CD4-positive, CD25-positive, alpha-beta regulatory T cell (primary cell): Measurements from ENCODE around the gene STK26. TPM values are rescaled to one million over a fixed set of nuclear protein-coding genes. Genes with fewer than 3 reads are reported as not detected.

Source experiments
- ATAC-seq, 2 donors: fragments of 150-1000 bp; cut with Tn5 transposase; one replicate each; pipeline ENCODE4 v1.10.0; 2021; ENCODE audit warnings: low read depth in 2 of 2, moderate number of reproducible peaks in 2 of 2, moderate library complexity in 1 of 2
- DNase-seq, 3 donors: peaks; one replicate each; pipeline versions ENCODE4 v3.0.0 to v3.0.0-alpha.2; 2012 to 2022; ENCODE audit warnings: mixed read lengths in 1 of 3
- H3K27ac ChIP-seq: one replicate; pipeline ENCODE4 v1.7.0; 2013; ENCODE audit warnings: mild to moderate bottlenecking, low read length; ENCODE audit not compliant: insufficient read depth, poor library complexity, severe bottlenecking
- H3K27me3 ChIP-seq: one replicate; pipeline ENCODE4 v1.7.0; 2013; ENCODE audit warnings: low read length; ENCODE audit not compliant: control insufficient read depth, insufficient read depth
- H3K36me3 ChIP-seq: one replicate; pipeline ENCODE4 v1.7.0; 2013; ENCODE audit warnings: mild to moderate bottlenecking, low read length, moderate library complexity; ENCODE audit not compliant: control insufficient read depth, insufficient read depth
- H3K4me1 ChIP-seq: 2 replicates; pipeline ENCODE4 v1.7.0; 2013; ENCODE audit warnings: mild to moderate bottlenecking, low read length; ENCODE audit not compliant: insufficient read depth, control insufficient read depth, poor library complexity, severe bottlenecking
- H3K4me3 ChIP-seq: one replicate; pipeline ENCODE4 v1.7.0; 2013; ENCODE audit warnings: low read depth, mild to moderate bottlenecking, low read length, moderate library complexity
- H3K9me3 ChIP-seq, 2 experiments: 1 replicate in 1 of 2; 2 replicates in 1 of 2; pipeline ENCODE4 v1.7.0; 2013; ENCODE audit warnings: low read length in 2 of 2, mild to moderate bottlenecking in 1 of 2, moderate library complexity in 1 of 2; ENCODE audit not compliant: control insufficient read depth in 2 of 2
- H3K27ac Mint-ChIP-seq, 3 donors: one replicate each; pipeline ENCODE4 v1.8.0; 2020 to 2022; ENCODE audit warnings: mild to moderate bottlenecking in 3 of 3, mixed read lengths in 3 of 3, moderate library complexity in 2 of 3
- H3K27me3 Mint-ChIP-seq: one replicate; pipeline ENCODE4 v1.8.0; 2022; ENCODE audit warnings: mild to moderate bottlenecking, mixed read lengths
- H3K36me3 Mint-ChIP-seq: one replicate; pipeline ENCODE4 v1.8.0; 2020; ENCODE audit warnings: mixed read lengths
- H3K4me1 Mint-ChIP-seq, 4 donors: one replicate each; pipeline ENCODE4 v1.8.0; 2020 to 2022; ENCODE audit warnings: mixed read lengths in 4 of 4, mild to moderate bottlenecking in 1 of 4
- H3K4me3 Mint-ChIP-seq, 4 donors: one replicate each; pipeline ENCODE4 v1.8.0; 2020 to 2022; ENCODE audit warnings: mild to moderate bottlenecking in 4 of 4, mixed read lengths in 4 of 4, moderate library complexity in 3 of 4
- H3K9me3 Mint-ChIP-seq, 7 donors: one replicate each; pipeline ENCODE4 v1.8.0; 2020 to 2022; ENCODE audit warnings: mixed read lengths in 7 of 7, mild to moderate bottlenecking in 3 of 7, moderate library complexity in 2 of 7
- polyA plus RNA-seq, 4 donors: library from polyadenylated mRNA; unstranded; fragments of 300-500 nt; fragmentation: Illumina TruSeq; gene quantifications; one replicate each; pipeline ENCODE4 v1.2.3, GENCODE V29; 2021
- total RNA-seq: library from RNA; stranded (reverse); gene quantifications from one replicate; pipeline ENCODE4 v1.2.3, GENCODE V29; 2022

STK26 gene
- total RNA-seq (18.4 TPM), polyA plus RNA-seq (10 to 100 TPM; 19.1 to 29.6 (median 23.6) TPM)

GRCh38 chrX:132022967-132023895 lies at the start of gene STK26:
Gene STK26, plus strand, starts transcription at chrX:132023302. Its CDS starts 316 bp downstream, at chrX:132023618.
- H3K9me3 Mint-ChIP-seq: no peaks in the 10 kb centered on the region
- Histone ChIP-seq H3K9me3 (no peaks in the 10 kb centered on the region), H3K4me3 (peak within 1 kb of the TSS; percentile 81), H3K27me3 (no peaks in the 10 kb centered on the region), H3K27ac (peak within 1 kb of the TSS; percentile 69), H3K36me3 (no peaks in the 10 kb centered on the region), H3K4me1 (peaks cover 9% of the 10 kb centered on the region)
- H3K36me3 Mint-ChIP-seq: peaks cover 3% of the 10 kb centered on the region
- H3K27me3 Mint-ChIP-seq: no peaks in the 10 kb centered on the region
- ATAC-seq: peak; percentile 87
- peak; percentile 63 to 86 (median 71) for DNase-seq
- H3K27ac Mint-ChIP-seq: peak within 1 kb of the TSS; percentile 91 to 94 (median 91)
- peaks cover 4 to 25% (median 11%) of the 10 kb centered on the region in 4 donors for H3K4me1 Mint-ChIP-seq
- H3K4me3 Mint-ChIP-seq: peak within 1 kb of the TSS; percentile 93 to 97 (median 95)

- Mint-ChIP-seq H3K36me3 (no peaks in the 10 kb centered on the region), H3K4me1 (peaks cover 0 to 2% (median 0%) of the 10 kb centered on the region in 4 donors), H3K27me3 (no peaks in the 10 kb centered on the region), H3K9me3 (no peaks in the 10 kb centered on the region), H3K4me3 (no peak overlapping the region), H3K27ac (no peak overlapping the region)
- no peaks in the 10 kb centered on the region for H3K4me1 ChIP-seq
- H3K9me3 ChIP-seq: no peaks in the 10 kb centered on the region
- H3K36me3 ChIP-seq: no peaks in the 10 kb centered on the region
- no peak for DNase-seq
- H3K4me3 ChIP-seq: no peak overlapping the region
- H3K27me3 ChIP-seq: no peaks in the 10 kb centered on the region
- ATAC-seq: no peak
- no peak overlapping the region for H3K27ac ChIP-seq
These were observed 47.3 kb upstream of the STK26 start for GRCh38 chrX:131975851-131976250.

GRCh38 chrX:131977619-131978018 lies 45.5 kb upstream of the STK26 start:
- Mint-ChIP-seq H3K27ac (no peak overlapping the region), H3K36me3 (no peaks in the 10 kb centered on the region), H3K27me3 (no peaks in the 10 kb centered on the region), H3K4me1 (peaks cover 0 to 3% (median under 1%) of the 10 kb centered on the region in 4 donors), H3K4me3 (no peak overlapping the region), H3K9me3 (no peaks in the 10 kb centered on the region)
- Histone ChIP-seq H3K27ac (no peak overlapping the region), H3K36me3 (no peaks in the 10 kb centered on the region), H3K27me3 (no peaks in the 10 kb centered on the region), H3K9me3 (no peaks in the 10 kb centered on the region), H3K4me1 (no peaks in the 10 kb centered on the region), H3K4me3 (no peak overlapping the region)
- DNase-seq (no peak), ATAC-seq (no peak)

- no peak for ATAC-seq
- H3K27ac ChIP-seq: no peak overlapping the region
- no peaks in the 10 kb centered on the region for H3K4me1 ChIP-seq
- H3K36me3 Mint-ChIP-seq: no peaks in the 10 kb centered on the region
- H3K4me3 Mint-ChIP-seq: no peak overlapping the region
- no peaks in the 10 kb centered on the region for H3K9me3 Mint-ChIP-seq
- no peak overlapping the region for H3K4me3 ChIP-seq
- H3K4me1 Mint-ChIP-seq: peaks cover 0 to 10% (median under 1%) of the 10 kb centered on the region in 4 donors
- H3K36me3 ChIP-seq: no peaks in the 10 kb centered on the region
- H3K27me3 Mint-ChIP-seq: peaks cover 4% of the 10 kb centered on the region
- no peak overlapping the region for H3K27ac Mint-ChIP-seq
- H3K9me3 ChIP-seq: no peaks in the 10 kb centered on the region
- no peaks in the 10 kb centered on the region for H3K27me3 ChIP-seq
- DNase-seq: no peak
These were observed 44.0 kb upstream of the STK26 start for GRCh38 chrX:131979116-131979515.

- Histone ChIP-seq H3K36me3 (no peaks in the 10 kb centered on the region), H3K9me3 (no peaks in the 10 kb centered on the region), H3K4me3 (no peak overlapping the region), H3K27me3 (no peaks in the 10 kb centered on the region), H3K27ac (no peak overlapping the region), H3K4me1 (peaks cover 14% of the 10 kb centered on the region)
- Mint-ChIP-seq H3K27me3 (peaks cover 10% of the 10 kb centered on the region), H3K36me3 (no peaks in the 10 kb centered on the region), H3K4me1 (peaks cover 8 to 48% (median 12%) of the 10 kb centered on the region in 4 donors), H3K9me3 (peaks cover 0 to 2% (median 0%) of the 10 kb centered on the region in 7 donors), H3K4me3 (peak overlapping the region in 2 of 4 donors; percentile 3 to 45), H3K27ac (peak overlapping the region; percentile 72 to 86 (median 78))
- ATAC-seq (no peak), DNase-seq (no peak)
These were observed 37.5 kb upstream of the STK26 start for GRCh38 chrX:131985526-131986049.

- peaks cover 8 to 48% (median 12%) of the 10 kb centered on the region in 4 donors for H3K4me1 Mint-ChIP-seq
- ATAC-seq (peak; percentile 87 to 91), DNase-seq (peak in 2 of 3 donors; percentile 58 to 73)
- Histone ChIP-seq H3K9me3 (no peaks in the 10 kb centered on the region), H3K27ac (peak overlapping the region; percentile 15), H3K36me3 (no peaks in the 10 kb centered on the region), H3K4me3 (peak overlapping the region; percentile 53), H3K27me3 (no peaks in the 10 kb centered on the region), H3K4me1 (peaks cover 14% of the 10 kb centered on the region)
- no peaks in the 10 kb centered on the region for H3K36me3 Mint-ChIP-seq
- H3K9me3 Mint-ChIP-seq: peaks cover 0 to 6% (median 0%) of the 10 kb centered on the region in 7 donors
- H3K27me3 Mint-ChIP-seq: peaks cover 10% of the 10 kb centered on the region
- peak overlapping the region; percentile 33 to 84 (median 60) for H3K4me3 Mint-ChIP-seq
- H3K27ac Mint-ChIP-seq: peak overlapping the region; percentile 11 to 91 (median 75)
These were observed 35.9 kb upstream of the STK26 start for GRCh38 chrX:131987252-131987651.

- H3K27me3 ChIP-seq: no peaks in the 10 kb centered on the region
- H3K36me3 ChIP-seq: no peaks in the 10 kb centered on the region
- Mint-ChIP-seq H3K4me3 (no peak overlapping the region), H3K27me3 (peaks cover 10% of the 10 kb centered on the region), H3K9me3 (peaks cover 0 to 6% (median 0%) of the 10 kb centered on the region in 7 donors), H3K4me1 (peaks cover 7 to 39% (median 11%) of the 10 kb centered on the region in 4 donors), H3K36me3 (no peaks in the 10 kb centered on the region), H3K27ac (no peak overlapping the region)
- ATAC-seq: no peak
- no peak overlapping the region for H3K4me3 ChIP-seq
- no peaks in the 10 kb centered on the region for H3K9me3 ChIP-seq
- H3K4me1 ChIP-seq: peaks cover 14% of the 10 kb centered on the region
- H3K27ac ChIP-seq: no peak overlapping the region
- DNase-seq: no peak
These were observed 34.9 kb upstream of the STK26 start for GRCh38 chrX:131988236-131988635.
